Epithelial cell of prostate (primary cell): ENCODE data around the gene PORCN.
A peak's percentile ranks its signal among the peaks of the same experiment; 100 is the strongest.

Source experiments
- DNase-seq: peaks from one replicate; pipeline ENCODE4 v3.0.0-alpha.2; 2011; ENCODE audit warnings: low read depth, low spot score
- H3K27ac ChIP-seq: fragments of 450-650 bp; 2 replicates; pipeline ENCODE4 v1.5.1; 2017; ENCODE audit warnings: mild to moderate bottlenecking

Gene PORCN

DNA sequence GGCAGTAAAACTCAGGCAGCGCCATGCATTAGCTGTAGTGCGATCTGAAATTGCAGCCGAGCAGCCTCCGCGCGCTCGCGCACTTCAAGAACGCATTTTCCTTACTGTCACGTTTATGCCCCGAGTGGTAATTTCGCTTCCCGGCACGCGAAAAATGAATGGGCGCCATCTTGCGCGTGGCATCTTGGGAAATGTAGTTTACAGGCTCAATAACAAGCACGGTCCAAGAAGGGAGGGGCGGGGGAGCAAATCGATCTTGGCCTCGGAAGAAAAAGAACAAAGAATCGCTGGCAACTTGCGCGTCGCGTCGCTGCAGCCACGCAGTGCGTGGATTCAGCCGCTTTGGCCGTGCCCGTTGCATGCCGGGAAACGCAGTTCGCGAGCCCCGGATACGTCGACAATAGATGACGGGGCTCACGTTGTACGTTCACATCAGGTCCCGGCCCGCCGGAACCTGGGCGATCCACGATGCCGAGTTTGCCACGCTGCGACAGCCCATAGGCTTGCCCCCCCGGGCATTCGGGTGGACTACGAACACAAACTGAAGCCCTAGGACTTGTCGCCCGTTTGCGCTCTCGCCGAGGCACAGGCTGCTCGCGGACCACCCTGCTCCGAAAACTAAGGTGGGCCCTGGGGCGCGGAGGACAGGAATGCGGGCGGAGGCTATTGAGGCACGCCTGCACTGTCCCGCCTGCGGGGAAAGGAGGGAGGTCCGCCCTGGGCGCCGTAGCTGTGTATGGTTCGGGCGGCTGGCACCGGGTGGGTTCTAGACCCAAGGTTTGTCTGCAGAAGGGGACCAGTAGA lies 32.8 kb upstream of the PORCN start, which contains the start of gene FTSJ1:
Gene FTSJ1 (plus strand): TSS at position 426 of the 804 bp plus-strand sequence. CDS start 1,849 bp downstream, outside the sequence.
- no peak for DNase-seq

GRCh38 chrX:48476919-48477318 lies 31.9 kb upstream of the PORCN start:
- no peak for DNase-seq

More for the DNA sequence above, 32.8 kb upstream of the PORCN start, which contains the start of gene FTSJ1:
- peak within 1 kb of the TSS; percentile 69 for H3K27ac ChIP-seq

GRCh38 chrX:48477960-48478755 lies 30.6 kb upstream of the PORCN start:
- no peak for DNase-seq
- peak overlapping the region; percentile 69 for H3K27ac ChIP-seq

More at GRCh38 chrX:48476919-48477318, 31.9 kb upstream of the PORCN start:
- H3K27ac ChIP-seq, result peak overlapping the region; percentile 69

- no peak for DNase-seq
- peak overlapping the region; percentile 69 for H3K27ac ChIP-seq
Measured at GRCh38 chrX:48478806-48479205, 30.0 kb upstream of the PORCN start.

DNA sequence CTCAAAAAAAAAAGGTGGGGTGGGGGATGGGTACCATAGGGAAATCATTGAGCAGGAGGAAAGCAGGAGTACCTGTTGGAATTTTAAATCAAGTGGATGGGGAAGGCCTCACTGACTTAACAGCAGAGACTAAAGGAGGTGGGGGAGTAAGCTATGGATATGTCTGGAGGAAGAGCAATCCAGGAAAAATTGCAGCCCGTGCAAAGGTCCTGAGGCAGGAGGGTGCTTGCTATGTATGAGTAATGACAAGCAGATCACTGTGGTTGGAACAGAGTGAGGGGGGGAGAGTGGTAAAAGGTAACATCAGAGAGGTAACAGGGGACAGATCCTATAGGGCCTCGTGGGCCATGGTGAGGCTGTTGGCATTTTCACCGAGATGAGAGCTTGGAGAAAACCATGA lies 28.6 kb upstream of the PORCN start:
- H3K27ac ChIP-seq, result peak overlapping the region; percentile 17
- DNase-seq, result no peak

GRCh38 chrX:48480583-48480982 lies 28.2 kb upstream of the PORCN start:
- peak overlapping the region; percentile 17 for H3K27ac ChIP-seq

DNA sequence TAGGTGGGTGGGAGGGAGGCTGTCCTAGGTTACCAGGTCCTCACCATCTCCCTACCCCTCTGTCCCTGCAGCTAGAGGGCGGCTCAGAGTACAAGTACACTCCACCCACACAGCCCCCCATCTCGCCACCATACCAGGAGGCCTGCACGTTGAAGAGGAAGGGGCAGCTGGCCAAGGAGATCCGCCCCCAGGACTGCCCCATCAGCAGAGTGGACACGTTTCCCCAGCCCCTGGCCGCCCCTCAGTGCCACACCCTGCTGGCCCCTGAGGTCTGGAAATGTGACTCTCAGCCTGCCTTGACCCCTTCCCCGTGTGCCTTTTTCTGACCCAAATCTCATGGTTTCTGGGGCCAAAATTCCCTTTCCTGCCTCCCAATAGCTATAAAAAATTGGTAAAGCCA lies 26.3 kb upstream of the PORCN start:
- H3K27ac ChIP-seq, result peak overlapping the region; percentile 98
- DNase-seq, result no peak

More at GRCh38 chrX:48480583-48480982, 28.2 kb upstream of the PORCN start:
- no peak for DNase-seq

DNA sequence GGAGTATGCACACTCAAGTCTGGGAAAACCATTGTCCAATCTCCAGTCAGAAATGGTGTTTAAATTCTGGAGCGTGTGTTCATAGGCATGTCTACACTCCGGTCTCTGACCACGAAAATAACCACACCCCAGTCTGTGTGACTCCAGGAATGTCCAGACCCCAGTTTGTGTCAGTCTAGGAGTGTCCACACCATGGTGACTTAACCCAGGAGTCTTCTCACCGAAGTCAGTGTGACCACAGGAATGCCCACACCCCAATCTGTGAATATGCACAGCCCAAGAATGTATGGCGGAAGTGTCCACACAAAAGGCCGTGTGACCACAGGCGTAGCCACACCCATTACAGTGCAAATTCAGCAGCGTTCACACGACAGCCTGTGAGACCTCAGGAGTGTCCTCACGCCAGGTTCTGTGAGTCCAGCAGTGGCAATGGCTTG lies 21.4 kb upstream of the PORCN start:
- H3K27ac ChIP-seq, result peak overlapping the region; percentile 98
- DNase-seq, result peak; percentile 99

GRCh38 chrX:48488034-48488433 lies 20.8 kb upstream of the PORCN start:
- no peak for DNase-seq
- H3K27ac ChIP-seq, result peak overlapping the region; percentile 98

DNA sequence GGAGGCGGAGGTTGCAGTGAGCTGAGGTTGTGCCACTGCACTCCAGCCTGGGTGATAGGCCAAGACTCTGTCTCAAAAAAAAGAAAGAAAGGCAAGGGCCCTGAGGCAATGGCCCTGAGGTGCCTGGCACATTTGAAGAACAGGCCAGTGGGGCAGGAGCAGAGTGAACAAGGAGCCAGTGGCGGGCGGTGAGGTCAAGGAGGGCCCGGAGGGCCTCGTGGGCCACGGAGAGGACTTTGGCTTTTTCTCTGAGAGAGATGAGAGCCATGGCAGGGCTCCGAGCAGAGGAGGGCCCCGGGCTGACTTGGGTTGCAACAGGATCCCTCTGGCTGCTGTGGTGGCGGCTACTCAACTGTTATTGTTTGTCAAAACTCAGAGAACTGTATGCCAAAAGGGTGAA lies 19.5 kb upstream of the PORCN start:
- no peak for DNase-seq
- peak overlapping the region; percentile 98 for H3K27ac ChIP-seq

DNA sequence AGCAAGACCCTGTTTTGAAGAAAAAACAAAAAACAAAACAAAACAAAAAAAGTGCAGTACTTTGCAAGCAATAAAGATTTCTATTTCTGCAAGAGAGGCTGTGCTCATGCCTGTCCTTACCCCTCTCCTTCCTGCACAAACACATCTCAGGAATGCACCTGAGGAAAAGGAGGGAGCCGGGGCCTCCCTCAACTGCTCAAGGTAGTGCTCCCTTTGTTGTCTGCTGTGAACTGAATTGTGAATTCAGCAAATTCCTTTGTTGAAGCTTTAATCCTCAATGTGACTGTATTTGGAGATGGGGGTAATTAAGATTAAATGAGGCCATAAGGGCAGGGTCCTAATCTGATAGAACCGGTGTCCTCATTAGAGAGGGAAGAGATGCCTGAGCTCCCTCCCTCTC lies 18.9 kb upstream of the PORCN start:
- no peak for DNase-seq

GRCh38 chrX:48490661-48491060 lies 18.1 kb upstream of the PORCN start:
- H3K27ac ChIP-seq, result peak overlapping the region; percentile 98
- DNase-seq, result no peak

More for the DNA sequence above, 18.9 kb upstream of the PORCN start:
- H3K27ac ChIP-seq, result peak overlapping the region; percentile 98

GRCh38 chrX:48491809-48492208 lies 17.0 kb upstream of the PORCN start:
- DNase-seq, result no peak
- H3K27ac ChIP-seq, result peak overlapping the region; percentile 98

DNA sequence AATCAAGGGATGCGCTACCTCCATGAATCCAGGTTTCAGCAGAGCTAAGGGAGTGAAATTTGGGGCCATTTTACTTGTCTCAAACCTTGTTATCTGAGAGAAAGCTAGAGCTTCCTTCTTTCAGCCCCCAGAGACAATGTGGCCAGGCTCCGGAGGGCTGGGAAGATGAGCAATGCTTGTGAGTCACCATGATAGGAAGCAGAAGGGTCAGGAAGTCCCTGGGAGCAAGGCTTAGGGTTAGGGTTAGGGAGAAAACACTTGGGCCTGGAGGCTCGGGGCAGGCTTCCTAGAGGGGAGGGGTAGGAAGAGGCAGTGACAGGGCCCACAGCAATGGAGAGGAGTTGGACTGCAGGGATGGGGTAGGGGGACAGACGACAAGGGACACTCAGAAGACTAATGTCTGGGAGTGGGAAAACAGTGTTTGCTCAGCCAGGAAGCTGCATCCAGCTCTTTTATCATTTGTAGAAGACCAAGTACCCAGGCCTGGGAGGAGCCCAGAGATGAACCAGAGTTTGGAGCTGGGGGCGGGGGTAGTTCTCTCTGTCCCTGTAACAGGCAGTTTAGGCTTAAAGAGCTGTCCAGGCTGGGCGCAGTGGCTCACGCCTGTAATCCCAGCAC lies 16.4 kb upstream of the PORCN start:
- DNase-seq, result no peak
- H3K27ac ChIP-seq, result peak overlapping the region; percentile 98

DNA sequence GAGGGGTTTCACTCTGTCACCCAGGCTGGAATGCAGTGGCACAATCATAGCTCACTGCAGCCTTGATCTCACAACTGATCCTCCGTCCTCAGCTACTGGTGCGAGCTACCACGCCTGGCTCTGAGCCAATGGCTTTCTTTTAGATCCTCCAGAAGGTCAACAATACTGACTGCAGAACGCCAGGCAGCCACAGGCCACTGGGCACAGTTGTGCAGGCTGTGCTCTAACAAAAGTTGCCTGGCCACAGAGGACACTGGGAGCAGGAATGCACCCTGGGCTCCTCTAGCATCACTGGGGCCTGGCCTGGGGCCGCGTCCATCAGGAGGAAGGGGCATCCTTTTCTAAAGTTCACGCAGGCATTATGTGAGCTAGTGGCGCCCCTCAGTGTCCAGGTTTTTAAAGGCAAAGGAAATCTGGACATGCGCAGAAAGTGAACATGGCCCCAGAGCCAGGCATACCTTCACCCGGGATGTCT lies 14.9 kb upstream of the PORCN start:
- no peak overlapping the region for H3K27ac ChIP-seq
- DNase-seq, result no peak

DNA sequence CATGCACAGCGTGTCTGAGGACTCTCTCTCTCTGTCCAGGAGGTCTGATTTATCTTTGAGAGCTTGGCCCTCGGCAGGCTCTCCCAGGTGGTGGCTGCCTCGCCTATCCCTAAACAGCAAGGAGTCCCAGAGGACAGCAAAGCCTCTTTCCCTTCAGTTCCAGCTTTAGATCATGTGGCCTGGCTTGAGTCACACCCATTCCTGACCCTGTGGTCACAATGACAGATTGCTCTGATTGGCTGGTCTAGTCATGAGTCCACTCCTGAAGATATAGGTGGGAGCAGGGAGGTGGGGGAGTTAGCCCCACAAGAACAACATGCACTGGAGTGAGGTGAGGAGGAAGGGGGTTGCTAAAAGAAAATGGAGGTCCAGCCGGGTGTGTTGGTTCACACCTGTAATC lies 12.1 kb upstream of the PORCN start:
- no peak overlapping the region for H3K27ac ChIP-seq
- DNase-seq, result no peak

- H3K27ac ChIP-seq, result peak overlapping the region; percentile 63
- DNase-seq, result no peak
Measured at GRCh38 chrX:48497871-48498270, 10.9 kb upstream of the PORCN start.

GRCh38 chrX:48498374-48498809 lies 10.4 kb upstream of the PORCN start:
- peak overlapping the region; percentile 63 for H3K27ac ChIP-seq
- no peak for DNase-seq

DNA sequence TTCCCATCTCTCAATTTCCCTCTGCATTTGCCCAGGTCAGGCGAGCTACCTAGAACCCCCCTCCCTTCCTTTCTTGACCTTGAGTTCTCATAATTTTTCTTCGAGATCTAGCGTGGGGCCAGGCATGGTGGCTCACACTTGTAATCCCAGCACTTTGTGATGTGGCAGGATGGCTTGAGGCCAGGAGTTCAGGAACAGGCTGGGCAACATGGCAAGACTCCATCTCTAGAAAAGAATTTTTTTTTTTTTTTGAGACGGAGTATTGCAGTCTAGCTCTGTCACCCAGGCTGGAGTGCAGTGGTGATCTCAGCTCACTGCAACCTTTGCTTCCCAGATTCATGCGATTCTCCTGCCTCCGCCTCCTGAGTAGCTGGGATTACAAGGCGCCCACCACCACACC lies 4.5 kb upstream of the PORCN start:
- H3K27ac ChIP-seq, result no peak overlapping the region
- no peak for DNase-seq

- no peak overlapping the region for H3K27ac ChIP-seq
- DNase-seq, result no peak
Measured at GRCh38 chrX:48505481-48505880, 3.3 kb upstream of the PORCN start.
